ENCODE measurements around the gene CTNNBL1.

DNA sequence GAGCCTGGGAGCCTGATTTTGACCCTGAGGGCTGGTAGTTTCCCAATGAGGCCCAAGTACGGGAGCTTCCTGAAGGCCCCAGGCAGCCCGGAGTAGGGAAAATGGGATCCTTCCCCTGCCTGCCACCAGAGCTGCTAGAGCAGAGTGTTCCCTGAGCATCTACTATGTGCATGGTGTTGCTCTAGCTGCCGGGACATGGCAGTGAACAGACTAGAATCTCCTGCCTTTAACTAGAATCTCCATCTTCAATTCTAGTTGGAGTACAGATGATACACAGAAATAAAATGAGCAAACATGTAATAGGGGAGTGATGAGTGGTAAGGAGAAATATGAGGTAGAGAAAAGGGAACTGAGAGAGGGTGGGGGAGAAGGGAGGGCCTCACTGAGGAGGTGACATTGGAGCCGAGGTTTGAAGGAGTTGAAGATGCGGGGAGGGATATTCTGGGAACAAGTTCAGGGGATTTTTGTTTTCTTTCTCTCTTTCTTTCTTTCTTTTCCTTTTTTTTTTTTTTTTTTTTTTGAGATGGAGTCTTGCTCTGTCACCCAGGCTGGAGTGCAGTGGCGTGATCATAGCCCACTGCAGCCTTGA, 227.6 kb downstream of the CTNNBL1 start:
- TF ChIP-seq, protein P1, sequence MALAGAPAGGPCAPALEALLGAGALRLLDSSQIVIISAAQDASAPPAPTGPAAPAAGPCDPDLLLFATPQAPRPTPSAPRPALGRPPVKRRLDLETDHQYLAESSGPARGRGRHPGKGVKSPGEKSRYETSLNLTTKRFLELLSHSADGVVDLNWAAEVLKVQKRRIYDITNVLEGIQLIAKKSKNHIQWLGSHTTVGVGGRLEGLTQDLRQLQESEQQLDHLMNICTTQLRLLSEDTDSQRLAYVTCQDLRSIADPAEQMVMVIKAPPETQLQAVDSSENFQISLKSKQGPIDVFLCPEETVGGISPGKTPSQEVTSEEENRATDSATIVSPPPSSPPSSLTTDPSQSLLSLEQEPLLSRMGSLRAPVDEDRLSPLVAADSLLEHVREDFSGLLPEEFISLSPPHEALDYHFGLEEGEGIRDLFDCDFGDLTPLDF (CRISPR knock-in tag; IDR thresholded peaks at IDR 0.05) = no peak
- TF ChIP-seq, protein P2, sequence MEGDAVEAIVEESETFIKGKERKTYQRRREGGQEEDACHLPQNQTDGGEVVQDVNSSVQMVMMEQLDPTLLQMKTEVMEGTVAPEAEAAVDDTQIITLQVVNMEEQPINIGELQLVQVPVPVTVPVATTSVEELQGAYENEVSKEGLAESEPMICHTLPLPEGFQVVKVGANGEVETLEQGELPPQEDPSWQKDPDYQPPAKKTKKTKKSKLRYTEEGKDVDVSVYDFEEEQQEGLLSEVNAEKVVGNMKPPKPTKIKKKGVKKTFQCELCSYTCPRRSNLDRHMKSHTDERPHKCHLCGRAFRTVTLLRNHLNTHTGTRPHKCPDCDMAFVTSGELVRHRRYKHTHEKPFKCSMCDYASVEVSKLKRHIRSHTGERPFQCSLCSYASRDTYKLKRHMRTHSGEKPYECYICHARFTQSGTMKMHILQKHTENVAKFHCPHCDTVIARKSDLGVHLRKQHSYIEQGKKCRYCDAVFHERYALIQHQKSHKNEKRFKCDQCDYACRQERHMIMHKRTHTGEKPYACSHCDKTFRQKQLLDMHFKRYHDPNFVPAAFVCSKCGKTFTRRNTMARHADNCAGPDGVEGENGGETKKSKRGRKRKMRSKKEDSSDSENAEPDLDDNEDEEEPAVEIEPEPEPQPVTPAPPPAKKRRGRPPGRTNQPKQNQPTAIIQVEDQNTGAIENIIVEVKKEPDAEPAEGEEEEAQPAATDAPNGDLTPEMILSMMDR (IDR thresholded peaks at IDR 0.05) = no peak
